Ishikawa (cell line): ENCODE data around the gene CCND3.
A peak's percentile ranks its signal among the peaks of the same experiment; 100 is the strongest.

Source experiments
- CEBPB ChIP-seq: IDR thresholded peaks from 2 replicates; pipeline ENCODE4 v1.6.1; 2012
- CREB1 ChIP-seq: IDR thresholded peaks from 2 replicates; pipeline ENCODE4 v1.6.1; 2012; ENCODE audit warnings: low read depth
- EGR1 ChIP-seq: IDR thresholded peaks from 2 replicates; pipeline ENCODE4 v1.6.1; 2012
- EP300 ChIP-seq: IDR thresholded peaks from 2 replicates; pipeline ENCODE4 v1.6.1; 2012; ENCODE audit warnings: borderline replicate concordance
- FOXM1 ChIP-seq: IDR thresholded peaks from 2 replicates; pipeline ENCODE4 v1.6.1; 2012; ENCODE audit warnings: low read depth, borderline replicate concordance
- NFIC ChIP-seq: IDR thresholded peaks from 2 replicates; pipeline ENCODE4 v1.6.1; 2012
- RAD21 ChIP-seq: IDR thresholded peaks from 2 replicates; pipeline ENCODE4 v1.6.1; 2012; ENCODE audit warnings: low read depth
- REST ChIP-seq: IDR thresholded peaks from 2 replicates; pipeline ENCODE4 v1.6.1; 2012; ENCODE audit warnings: low read depth, mild to moderate bottlenecking
- TAF1 ChIP-seq: IDR thresholded peaks from 2 replicates; pipeline ENCODE4 v1.6.1; 2012; ENCODE audit warnings: low read depth, mild to moderate bottlenecking
- TCF12 ChIP-seq: IDR thresholded peaks from 2 replicates; pipeline ENCODE4 v1.6.1; 2012; ENCODE audit warnings: low read depth
- TEAD4 ChIP-seq: IDR thresholded peaks from 2 replicates; pipeline ENCODE4 v1.6.1; 2012
- USF1 ChIP-seq: IDR thresholded peaks from 2 replicates; pipeline ENCODE4 v1.6.1; 2012
- YY1 ChIP-seq: IDR thresholded peaks from 2 replicates; pipeline ENCODE4 v1.6.1; 2012; ENCODE audit warnings: low read depth
- ZBTB7A ChIP-seq: IDR thresholded peaks from 2 replicates; pipeline ENCODE4 v1.6.1; 2012; ENCODE audit warnings: low read depth
- TF ChIP-seq, protein P1 (sequence below): IDR thresholded peaks from 2 replicates; pipeline ENCODE4 v1.6.1; 2012

CCND3 gene

GRCh38 chr6:41943456-41943855, 1.8 kb upstream of the CCND3 start:
- no peak for TF ChIP-seq TCF12
- TF ChIP-seq REST = no peak
- TF ChIP-seq TEAD4 = no peak
- no peak for TF ChIP-seq RAD21
- no peak for TF ChIP-seq FOXM1
- TF ChIP-seq CEBPB = no peak
- no peak for TF ChIP-seq YY1
- TF ChIP-seq, protein P1, sequence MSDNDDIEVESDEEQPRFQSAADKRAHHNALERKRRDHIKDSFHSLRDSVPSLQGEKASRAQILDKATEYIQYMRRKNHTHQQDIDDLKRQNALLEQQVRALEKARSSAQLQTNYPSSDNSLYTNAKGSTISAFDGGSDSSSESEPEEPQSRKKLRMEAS = no peak

DNA sequence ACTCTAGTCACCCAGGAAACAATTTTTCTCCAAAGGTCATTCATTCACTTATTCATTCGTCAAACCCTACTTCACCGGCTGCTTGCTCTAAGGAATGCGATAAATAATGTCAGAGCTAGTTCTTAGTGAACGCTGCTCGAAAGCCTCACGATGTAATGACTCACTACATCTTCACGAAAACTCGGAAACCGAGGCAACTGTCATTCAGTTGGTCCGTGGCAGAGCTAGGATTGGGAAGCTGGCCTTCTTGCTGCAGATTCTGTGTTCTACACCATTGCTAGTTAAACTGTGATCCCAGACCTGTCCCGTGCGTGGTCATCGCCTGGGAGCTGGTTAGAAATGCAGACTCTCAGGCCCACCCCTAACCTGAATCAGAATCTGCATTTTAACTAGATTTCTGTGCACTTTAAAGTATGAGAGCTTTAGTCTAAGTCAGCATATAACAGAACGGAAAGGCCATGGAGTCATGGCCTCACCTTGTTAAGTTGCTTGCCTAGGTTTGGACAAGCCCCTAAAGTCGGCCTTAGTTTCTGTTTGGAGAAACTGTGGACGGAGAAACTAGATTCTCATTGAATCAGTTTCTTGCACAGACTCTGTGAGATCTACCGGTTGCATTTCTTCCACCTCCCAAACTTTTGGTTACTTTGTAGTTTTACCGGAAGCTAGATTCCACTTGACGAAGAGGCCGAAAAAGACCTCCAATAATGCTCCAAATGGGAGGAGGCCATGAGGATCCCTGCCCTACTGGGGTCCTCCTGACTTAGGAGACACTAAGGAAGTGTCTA, 651 bp upstream of the CCND3 start:
- no peak for TF ChIP-seq EP300
- no peak for TF ChIP-seq REST
- TF ChIP-seq EGR1 = no peak
- TF ChIP-seq RAD21 = no peak
- TF ChIP-seq TEAD4 = no peak
- TF ChIP-seq, protein P1 = no peak
- no peak for TF ChIP-seq NFIC

- TF ChIP-seq, protein P1 = no peak
- TF ChIP-seq TCF12 (peak; percentile 15; the same call in 1 of the 2 replicates), RAD21 (peak; percentile 17; the same call in 1 of the 2 replicates), EGR1 (peak; percentile 51; the same call in 1 of the 2 replicates), CREB1 (no peak)
These were observed 789 bp downstream of the CCND3 start for GRCh38 chr6:41940759-41941279.

DNA sequence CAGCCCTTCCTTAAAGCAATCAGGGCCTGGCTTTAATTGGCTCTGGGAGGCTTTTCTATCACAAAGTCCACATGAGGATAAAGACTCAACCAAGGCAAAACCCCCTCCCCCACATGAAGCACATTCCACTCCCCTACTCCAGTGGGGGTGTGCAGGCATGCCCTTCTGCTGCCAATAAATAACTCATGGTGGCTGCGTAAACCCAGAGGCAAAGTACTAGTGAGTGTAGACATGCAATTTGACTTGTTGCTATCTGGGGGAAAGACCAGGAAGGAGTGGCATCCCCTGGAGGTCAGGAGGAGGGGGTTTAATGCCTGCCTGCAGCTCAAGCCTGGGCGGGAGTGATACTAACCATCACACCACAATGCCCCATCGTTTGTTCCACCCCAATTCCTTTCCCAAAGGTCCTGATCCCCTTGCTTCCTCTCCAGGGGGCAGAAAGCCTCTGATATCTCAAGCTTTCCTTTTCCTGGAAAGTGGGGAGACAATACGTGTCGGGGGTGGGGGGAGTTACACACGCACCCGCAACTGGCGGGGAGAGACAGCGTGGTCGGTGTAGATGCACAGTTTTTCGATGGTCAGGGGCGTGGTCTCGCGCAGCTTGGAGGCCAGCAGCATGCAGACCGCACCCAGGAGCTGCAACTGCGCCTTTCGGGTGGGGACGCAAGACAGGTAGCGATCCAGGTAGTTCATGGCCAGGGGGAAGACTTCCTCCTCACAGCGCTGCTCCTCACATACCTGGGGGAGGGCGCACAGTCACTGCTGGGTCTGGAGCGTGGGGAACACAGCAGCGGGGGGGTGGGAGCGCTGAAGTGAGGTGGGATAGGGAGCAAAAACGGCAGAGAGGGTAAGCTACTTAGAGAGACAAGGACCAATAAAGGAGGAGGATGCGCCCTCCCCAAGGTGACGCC, 1.5 kb downstream of the CCND3 start:
- TF ChIP-seq EP300 (no peak), USF1 (no peak), FOXM1 (no peak), NFIC (no peak), CEBPB (no peak), TEAD4 (no peak), TAF1 (no peak), REST (no peak), YY1 (no peak), ZBTB7A (no peak), EGR1 (no peak)
- TF ChIP-seq, protein P1 = no peak
